Mucosa of stomach (tissue), 1 donor: ENCODE data around the gene CDK13.
"Not testable (repeated sequence)": the region's sequence is repeated elsewhere in the genome, so short reads cannot be mapped to it uniquely, and the experiment has no call there.

Experiments
- H3K27me3 ChIP-seq: one replicate; pipeline ENCODE4 v1.7.0; 2013; ENCODE audit warnings: mild to moderate bottlenecking, low read length; ENCODE audit not compliant: control insufficient read depth, insufficient read depth
- H3K36me3 ChIP-seq: one replicate; pipeline ENCODE4 v1.7.0; 2013; ENCODE audit warnings: low read length; ENCODE audit not compliant: control insufficient read depth, insufficient read depth
- H3K4me1 ChIP-seq: one replicate; pipeline ENCODE4 v1.7.0; 2013; ENCODE audit warnings: mild to moderate bottlenecking, low read length; ENCODE audit not compliant: control insufficient read depth, insufficient read depth
- H3K4me3 ChIP-seq: one replicate; pipeline ENCODE4 v1.7.0; 2013; ENCODE audit warnings: low read length
- H3K9ac ChIP-seq: one replicate; pipeline ENCODE4 v1.7.0; 2013; ENCODE audit warnings: mild to moderate bottlenecking, low read length, moderate library complexity
- H3K9me3 ChIP-seq: one replicate; pipeline ENCODE4 v1.7.0; 2013; ENCODE audit warnings: mild to moderate bottlenecking, low read length, moderate library complexity; ENCODE audit not compliant: control insufficient read depth
- donor health status: Pancreatic carcinoma.

The CDK13 gene

DNA sequence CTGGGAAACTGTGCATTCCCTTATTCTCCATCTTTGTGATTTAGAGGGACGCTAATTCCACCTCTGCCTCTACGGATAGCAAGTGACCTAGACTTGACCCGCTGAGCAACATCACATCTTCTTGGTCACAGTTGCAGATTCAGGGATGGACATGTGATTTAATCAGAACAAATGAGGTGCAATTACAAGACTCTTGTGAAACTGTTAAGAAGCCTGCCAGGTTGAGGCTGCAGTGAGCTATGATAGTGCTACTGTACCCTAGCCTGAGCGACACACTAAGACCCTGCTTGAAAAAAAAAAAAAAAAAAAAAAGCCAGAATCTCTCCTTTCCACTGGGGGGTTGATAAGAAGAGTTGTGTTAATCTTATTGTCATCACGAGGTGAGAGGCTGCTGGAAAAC is 170.0 kb downstream of the CDK13 start:
- Histone ChIP-seq H3K36me3 (no peaks in the 10 kb centered on the region), H3K27me3 (no peaks in the 10 kb centered on the region), H3K4me1 (no peaks in the 10 kb centered on the region), H3K9ac (no peak overlapping the region), H3K4me3 (no peak overlapping the region), H3K9me3 (no peaks in the 10 kb centered on the region)

DNA sequence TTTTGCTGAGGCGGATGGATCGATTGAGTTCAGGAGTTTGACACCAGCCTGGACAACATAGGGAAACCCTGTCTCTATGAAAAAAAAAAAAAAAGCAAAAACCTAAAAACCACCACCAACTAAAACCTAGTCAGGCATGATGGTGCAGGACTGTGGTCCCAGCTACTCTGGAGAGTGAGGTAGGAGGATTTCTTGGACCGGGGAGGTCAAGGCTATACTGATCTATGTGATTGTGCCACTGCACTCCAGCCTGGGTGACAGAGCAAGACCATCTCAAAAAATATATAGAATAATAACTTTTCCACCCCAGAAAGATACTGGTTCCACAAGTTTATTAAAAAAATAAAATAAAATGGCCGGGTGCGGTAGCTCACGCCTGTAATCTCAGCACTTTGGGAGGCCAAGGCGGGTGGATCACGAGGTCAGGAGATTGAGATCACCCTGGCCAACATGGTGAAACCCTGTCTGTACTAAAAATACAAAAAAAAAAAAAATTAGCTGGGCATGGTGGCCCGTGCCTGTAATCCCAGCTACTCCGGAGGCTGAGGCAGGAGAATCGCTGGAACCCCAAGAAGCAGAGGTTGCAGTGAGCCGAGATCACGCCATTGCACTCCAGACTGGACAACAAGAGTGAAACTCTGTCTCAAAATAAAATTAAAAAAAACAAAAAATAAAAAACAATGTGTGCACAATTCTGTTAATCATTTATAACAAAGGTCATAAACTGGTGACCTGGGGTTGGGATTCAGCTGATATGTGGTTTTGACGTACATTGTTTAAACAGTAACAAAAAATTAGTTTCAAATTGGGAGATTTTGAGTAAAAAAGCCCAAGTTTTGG is 172.3 kb downstream of the CDK13 start:
- not testable (repeated sequence) for H3K9ac ChIP-seq, H3K27me3 ChIP-seq, H3K4me3 ChIP-seq, H3K9me3 ChIP-seq, H3K4me1 ChIP-seq, H3K36me3 ChIP-seq

DNA sequence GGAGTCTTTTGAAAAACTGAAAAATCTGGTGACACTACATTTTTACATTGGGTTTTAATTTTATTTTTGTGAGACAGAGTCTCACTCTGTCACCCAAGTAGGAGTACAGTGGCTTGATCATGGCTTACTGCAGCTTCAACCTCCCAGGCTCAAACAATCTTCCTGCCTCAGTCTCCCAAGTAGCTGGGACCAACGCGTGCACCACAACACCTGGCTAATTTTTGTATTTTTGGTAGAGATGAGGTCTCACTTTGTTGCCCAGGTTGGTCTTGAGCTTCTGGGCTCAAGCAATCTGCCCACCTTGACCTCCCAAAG is 172.8 kb downstream of the CDK13 start:
- H3K9ac ChIP-seq, result no peak overlapping the region
- H3K27me3 ChIP-seq, result no peaks in the 10 kb centered on the region
- H3K4me3 ChIP-seq, result no peak overlapping the region
- H3K9me3 ChIP-seq, result no peaks in the 10 kb centered on the region
- no peaks in the 10 kb centered on the region for H3K36me3 ChIP-seq
- no peaks in the 10 kb centered on the region for H3K4me1 ChIP-seq

DNA sequence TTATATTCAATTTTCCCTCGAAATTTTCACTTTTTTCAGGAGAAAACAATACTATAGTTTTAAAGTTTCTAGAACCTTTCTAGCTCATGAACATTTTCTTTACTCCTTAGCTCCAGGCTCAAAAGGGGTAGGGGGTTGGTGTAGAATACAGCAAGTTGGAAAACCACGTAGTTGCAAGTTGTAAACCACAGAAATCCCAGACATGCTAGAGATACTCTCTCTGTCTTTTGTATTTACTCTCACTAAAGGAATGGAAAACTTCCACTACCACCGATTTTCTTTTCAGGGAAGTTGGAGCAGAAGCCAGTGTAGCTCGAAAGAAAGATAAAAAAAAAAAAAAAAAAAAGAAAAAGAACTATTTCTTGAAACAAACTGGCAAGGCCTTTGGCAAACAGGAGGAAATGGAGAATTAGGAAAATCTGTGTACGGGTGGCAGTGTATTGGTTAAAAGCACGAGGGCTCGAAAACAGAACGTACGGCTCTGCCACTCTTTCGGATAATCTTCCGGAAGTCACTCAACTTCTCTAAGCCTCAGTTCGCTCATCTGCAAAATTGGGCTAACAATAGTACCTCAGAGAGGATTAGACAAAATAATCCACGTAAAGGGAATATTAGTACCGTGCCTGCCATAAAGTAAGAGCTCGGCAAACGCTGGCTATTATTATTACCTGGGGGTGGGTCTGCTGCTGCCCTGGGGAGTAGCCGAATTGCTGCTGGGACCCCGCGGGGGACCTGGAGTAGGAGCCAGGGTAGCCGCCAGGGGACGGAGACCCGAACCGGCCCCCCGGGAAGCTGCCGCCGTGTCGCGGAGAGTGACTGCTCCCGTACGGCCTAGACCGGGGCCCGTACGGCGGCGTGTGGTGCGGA is 183.7 kb downstream of the CDK13 start:
- Histone ChIP-seq H3K9me3 (no peaks in the 10 kb centered on the region), H3K27me3 (peaks cover 6% of the 10 kb centered on the region), H3K4me3 (peak overlapping the region; percentile 100), H3K9ac (peak overlapping the region; percentile 98), H3K36me3 (no peaks in the 10 kb centered on the region), H3K4me1 (peaks cover 4% of the 10 kb centered on the region)

DNA sequence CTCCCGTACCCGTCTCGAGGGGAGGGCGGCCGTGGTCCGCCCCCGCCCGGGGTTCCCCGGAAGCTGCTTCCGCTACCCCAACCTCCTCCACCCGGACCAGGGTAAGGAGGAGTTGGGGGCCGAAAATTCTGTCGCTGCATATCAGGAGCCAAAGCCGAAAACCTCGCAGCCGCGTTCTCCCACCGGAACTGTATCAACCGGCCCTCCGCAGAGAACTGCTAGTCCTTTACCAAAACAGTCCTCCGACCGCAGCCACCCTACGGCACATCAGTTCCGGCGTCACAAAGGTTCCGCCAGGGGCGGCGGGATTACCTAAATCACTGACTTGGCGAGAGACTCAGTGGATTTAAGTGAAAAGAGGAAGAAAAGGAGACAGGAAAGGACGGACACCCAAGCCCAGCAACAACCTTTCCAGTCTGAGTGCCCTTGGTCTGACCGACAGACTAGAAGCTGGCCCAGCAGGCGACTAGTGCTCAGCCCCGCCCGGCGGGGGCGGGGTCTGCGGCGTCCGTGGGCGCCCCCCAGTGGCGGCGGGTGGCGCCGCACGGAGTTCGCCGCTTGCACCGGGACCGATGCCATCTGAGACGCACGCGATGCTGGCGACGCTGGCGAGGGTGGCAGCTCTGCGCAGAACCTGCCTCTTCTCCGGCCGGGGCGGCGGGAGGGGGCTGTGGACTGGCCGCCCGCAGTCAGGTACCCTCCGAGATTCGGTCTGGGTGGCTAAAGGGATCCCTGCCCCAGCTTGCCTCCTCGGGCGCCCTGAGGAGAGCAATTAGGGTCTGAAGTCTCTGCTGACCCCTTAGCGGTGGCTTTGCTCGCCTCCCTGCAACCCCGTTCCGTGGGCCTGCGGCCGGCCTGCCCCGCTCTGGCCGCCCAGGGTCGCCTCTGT is 184.6 kb downstream of the CDK13 start, which contains the start of the genes MPLKIP and SUGCT:
Gene MPLKIP (minus strand): TSS at position 195 of the 889 bp plus-strand sequence. CDS start 55 bp downstream, at position 140.
Gene SUGCT (plus strand): TSS at position 578 of the 889 bp plus-strand sequence.
- Histone ChIP-seq H3K4me1 (peaks cover 4% of the 10 kb centered on the region), H3K9ac (peak within 1 kb of the TSS; percentile 98), H3K4me3 (peak within 1 kb of the TSS; percentile 100), H3K27me3 (peaks cover 6% of the 10 kb centered on the region), H3K36me3 (no peaks in the 10 kb centered on the region), H3K9me3 (no peaks in the 10 kb centered on the region)

DNA sequence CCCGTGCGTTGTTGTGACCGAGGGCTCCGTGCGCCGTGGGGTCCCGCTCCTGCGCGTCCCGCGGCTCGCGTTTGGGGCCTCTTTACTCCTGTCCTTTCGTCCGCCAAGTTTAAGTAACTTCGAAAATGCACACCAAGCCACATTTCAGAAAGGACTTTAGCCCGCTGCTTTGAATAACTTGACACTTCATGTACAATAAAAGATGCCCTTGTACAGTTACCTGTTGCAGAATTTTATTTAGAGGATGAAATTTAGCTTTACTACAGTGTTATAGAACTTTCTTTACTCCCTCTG is 185.2 kb downstream of the CDK13 start:
- peak overlapping the region; percentile 98 for H3K9ac ChIP-seq
- H3K4me3 ChIP-seq, result peak overlapping the region; percentile 100
- peaks cover 4% of the 10 kb centered on the region for H3K4me1 ChIP-seq
- peaks cover 6% of the 10 kb centered on the region for H3K27me3 ChIP-seq
- H3K36me3 ChIP-seq, result no peaks in the 10 kb centered on the region
- H3K9me3 ChIP-seq, result no peaks in the 10 kb centered on the region

DNA sequence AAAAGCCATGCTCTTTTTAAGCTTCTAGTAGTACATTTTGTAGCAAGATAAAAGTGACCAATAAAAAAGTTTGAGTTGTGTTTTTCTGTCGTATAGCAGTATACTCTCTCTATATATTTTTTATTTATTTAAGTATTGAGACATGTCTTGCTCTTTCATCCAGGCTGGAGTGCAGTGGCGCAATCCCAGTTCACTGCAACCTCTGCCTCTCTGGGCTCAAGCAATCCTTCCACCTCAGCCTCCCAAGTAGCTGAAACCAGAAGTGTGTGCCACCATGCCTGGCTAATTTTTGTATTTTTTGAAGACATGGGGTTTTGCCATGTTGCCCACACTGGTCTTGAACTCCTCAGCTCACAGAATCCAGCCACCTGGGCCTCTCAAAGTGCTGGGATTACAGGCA is 187.5 kb downstream of the CDK13 start:
- H3K9ac ChIP-seq, result no peak overlapping the region
- peaks cover 6% of the 10 kb centered on the region for H3K27me3 ChIP-seq
- H3K9me3 ChIP-seq, result no peaks in the 10 kb centered on the region
- no peaks in the 10 kb centered on the region for H3K36me3 ChIP-seq
- peaks cover 4% of the 10 kb centered on the region for H3K4me1 ChIP-seq
- H3K4me3 ChIP-seq, result no peak overlapping the region

DNA sequence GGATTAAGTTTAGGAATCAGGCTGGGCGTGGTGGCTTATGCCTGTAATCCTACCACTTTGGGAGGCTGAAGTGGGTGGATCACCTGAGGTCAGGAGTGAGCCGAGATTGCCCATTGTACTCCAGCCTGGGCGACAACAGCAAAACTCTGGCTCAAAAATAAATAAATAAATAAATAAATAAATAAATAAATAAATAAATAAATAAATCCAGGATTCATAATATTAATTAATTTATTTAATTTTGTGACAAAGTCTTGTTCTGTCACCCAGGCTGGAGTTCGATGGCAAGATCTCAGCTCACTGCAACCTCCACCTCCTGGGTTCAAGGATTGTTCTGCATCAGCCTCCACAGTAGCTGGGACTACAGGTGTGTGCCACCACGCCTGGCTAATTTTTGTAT is 188.9 kb downstream of the CDK13 start:
- no peaks in the 10 kb centered on the region for H3K36me3 ChIP-seq
- H3K9ac ChIP-seq, result no peak overlapping the region
- no peaks in the 10 kb centered on the region for H3K9me3 ChIP-seq
- H3K27me3 ChIP-seq, result peaks cover 6% of the 10 kb centered on the region
- H3K4me3 ChIP-seq, result no peak overlapping the region
- H3K4me1 ChIP-seq, result peaks cover 4% of the 10 kb centered on the region

DNA sequence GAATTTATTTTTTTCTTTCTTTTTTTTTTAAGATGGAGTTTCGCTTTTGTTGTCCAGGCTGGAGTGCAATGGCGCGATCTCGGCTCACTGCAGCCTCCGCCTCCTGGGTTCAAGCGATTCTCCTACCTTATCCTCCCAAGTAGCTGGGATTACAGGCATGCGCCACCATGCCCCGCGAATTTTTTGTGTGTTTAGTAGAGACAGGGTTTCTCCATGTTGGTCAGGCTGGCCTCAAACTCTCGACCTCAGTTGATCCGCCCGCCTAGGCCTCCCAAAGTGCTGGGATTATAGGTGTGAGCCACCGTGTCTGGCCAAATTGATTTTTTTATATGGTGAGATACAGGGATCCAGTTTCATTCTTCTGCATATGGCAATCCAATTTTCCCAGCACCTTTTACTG is 189.8 kb downstream of the CDK13 start:
- H3K9me3 ChIP-seq, H3K9ac ChIP-seq, H3K36me3 ChIP-seq, H3K27me3 ChIP-seq, H3K4me3 ChIP-seq, H3K4me1 ChIP-seq: not testable (repeated sequence)

DNA sequence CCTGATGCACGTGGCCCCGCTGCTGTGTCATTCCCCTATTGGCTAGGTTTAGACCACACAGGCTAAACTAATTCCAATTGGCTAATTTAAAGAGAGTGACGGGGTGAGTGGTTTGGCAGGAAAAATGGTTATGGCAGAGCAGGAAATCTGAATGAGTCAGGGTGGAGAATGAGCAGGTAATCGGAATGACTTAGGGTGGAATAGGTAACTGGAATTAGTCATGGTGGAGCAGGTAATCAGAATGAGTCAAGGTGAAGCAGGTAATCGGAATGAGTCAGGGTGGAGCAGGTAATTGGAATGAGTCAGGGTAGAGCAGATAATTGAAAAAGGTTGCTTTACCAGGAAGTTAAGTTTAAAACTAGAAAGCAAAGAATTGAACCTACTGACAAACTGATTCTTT is 191.9 kb downstream of the CDK13 start:
- not testable (repeated sequence) for H3K9me3 ChIP-seq, H3K36me3 ChIP-seq, H3K4me1 ChIP-seq, H3K9ac ChIP-seq, H3K4me3 ChIP-seq, H3K27me3 ChIP-seq

DNA sequence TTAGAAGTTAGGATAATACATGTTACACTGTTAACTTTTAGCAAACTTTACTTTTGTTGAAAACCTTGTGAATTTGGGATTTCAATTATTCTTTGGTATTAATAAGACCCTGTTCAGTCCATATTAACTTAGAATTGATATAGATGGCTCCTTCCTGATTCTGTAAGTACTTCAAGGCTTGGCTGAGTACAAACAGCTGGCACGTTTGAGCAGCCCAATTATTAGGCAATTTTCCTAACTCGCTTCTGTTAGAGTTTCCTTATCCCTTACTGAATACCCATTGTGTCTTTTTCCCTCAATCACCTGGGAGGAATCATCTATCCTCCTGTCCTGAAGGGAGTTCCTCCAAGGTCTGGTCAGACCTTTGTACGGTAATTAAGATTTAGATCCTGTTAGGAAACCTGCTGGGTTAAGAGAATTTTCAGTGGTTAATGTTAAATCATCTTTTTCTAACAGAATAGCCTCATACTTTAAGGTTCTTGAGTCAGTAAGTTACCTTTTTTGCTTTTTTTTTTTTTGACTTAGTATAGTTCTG is 195.6 kb downstream of the CDK13 start:
- not testable (repeated sequence) for H3K4me3 ChIP-seq, H3K27me3 ChIP-seq, H3K4me1 ChIP-seq, H3K9me3 ChIP-seq, H3K9ac ChIP-seq, H3K36me3 ChIP-seq
